T47D (cell line): ENCODE results near the gene SPSB3.

Experiments
- DNase-seq, 2 experiments: peaks; one replicate each; pipeline versions ENCODE4 v3.0.0 to v3.0.0-alpha.2; 2011 to 2012; ENCODE audit warnings: low read depth in 1 of 2, low spot score in 1 of 2
- JUND ChIP-seq: IDR thresholded peaks from 2 replicates; pipeline ENCODE4 v1.6.1; 2012; ENCODE audit warnings: low read depth
- in situ Hi-C: cut with HindIII; loops from 2 replicates; pipeline ENCODE4 v1.10.0; 2016; ENCODE audit warnings: low sequenced_read_pairs, low pct_unique_long_range_greater_than_20kb

Gene SPSB3

DNA sequence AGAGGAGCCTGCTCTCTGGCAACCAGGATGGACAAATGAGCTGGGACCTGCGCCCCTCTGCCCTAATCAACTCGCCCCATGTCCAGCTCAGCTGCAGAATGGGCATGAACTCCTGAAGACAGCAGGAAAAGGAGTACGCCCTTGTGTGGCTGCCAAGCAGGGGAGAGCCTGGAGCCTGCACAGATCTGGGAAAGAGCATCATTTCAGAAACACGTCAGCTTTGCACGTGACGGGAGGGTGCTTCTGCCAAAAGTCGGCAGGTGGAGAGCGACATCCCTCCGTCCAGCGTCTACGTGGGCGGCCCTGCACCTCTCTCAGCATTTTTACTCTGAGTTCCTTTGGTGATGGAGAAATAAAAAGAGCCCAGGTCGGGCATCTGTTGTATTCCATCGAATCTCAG, 29.5 kb downstream of the SPSB3 start:
- in situ Hi-C loops: no loop called here
- TF ChIP-seq JUND: no peak
- DNase-seq: no peak

DNA sequence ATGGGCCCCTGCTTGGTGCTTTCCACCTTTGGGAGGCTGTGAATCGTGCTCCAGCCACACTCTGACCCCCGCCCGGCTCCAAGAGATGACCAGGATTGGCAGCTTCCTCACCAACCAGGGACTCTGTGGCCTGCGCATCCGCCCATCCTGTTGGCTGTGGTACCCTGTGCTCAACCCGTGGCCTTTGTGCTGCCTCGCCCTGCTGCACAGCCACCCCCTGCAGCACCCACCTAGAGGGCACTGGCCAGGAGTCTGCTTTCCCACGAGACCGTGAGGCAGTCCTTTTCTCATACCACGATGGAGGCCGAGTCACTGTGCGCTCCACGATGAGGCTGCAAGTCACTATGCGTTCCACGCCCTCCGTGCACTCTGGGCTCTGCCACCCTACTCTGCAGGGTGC, 30.4 kb downstream of the SPSB3 start:
- in situ Hi-C loops: no loop called here
- DNase-seq: no peak
- TF ChIP-seq JUND: no peak

DNA sequence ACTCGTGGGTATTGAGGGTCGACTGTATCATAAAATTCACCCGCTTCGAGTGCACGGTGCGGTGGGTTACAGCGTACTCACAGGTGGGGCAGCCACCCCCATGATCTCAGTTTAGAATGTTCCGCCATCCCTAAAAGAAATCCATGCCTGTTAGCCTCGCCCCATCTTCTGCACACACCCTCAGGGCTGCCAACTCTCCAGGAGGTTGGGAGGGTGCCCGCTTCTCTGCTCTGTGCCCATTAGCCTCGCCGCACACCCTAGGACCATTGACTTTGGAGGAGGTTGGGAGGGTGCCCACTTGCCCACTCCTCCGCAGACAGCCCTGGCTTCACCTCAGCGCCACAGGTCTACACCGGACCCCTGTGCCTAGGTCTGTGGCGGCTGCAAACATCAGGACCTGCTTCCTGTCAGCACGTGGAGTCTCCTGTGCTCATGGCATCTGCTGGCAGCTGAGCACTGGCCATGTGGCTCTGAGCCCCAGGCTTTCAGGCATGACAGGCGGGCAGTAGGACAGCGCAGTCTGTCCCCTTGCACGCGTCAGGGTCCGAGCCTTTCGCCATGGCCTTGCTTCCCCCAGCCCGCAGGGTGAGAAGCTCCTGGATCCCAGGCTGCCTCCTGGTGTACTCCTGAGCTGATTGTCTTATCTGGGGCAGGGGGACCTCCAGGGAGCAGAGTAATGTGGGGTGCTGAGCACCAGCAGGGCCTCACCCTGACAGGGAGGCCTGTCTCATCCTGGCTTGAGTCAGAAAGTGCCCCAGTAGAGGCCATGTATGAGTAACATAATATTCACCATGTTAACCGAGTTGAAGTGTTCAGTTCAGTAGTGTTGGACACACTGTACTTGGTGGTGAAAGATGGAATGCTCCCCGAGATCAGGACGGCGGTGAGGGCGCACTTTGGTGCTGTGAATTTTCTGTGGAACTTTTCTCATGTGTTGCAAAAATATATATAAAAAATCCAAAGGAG, 32.9 kb downstream of the SPSB3 start:
- DNase-seq: no peak
- no peak for TF ChIP-seq JUND
- in situ Hi-C loops: no loop called here

DNA sequence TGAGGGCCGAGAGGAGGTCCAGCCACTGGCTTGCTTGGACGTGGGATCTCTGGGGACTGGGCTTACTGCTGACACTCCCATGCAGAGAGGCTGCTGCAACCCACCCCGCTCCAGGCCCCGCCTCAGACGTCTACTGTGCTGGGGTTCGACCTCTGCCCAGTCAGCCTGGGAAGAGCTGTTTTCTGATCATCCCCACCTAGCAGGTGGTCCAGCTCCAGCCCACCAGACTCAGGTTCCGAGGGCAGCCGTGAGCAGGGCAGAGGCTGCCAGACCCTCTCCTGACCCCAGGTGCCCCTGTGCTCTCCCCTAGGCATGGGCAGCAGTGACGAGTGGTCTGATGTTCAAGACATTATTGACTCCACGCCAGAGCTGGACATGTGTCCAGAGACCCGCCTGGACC, 34.4 kb downstream of the SPSB3 start:
- in situ Hi-C loops: no loop called here
- TF ChIP-seq JUND: no peak
- DNase-seq: no peak

GRCh38 chr16:1746693-1747195, 35.6 kb downstream of the SPSB3 start:
- in situ Hi-C loops: no loop called here
- DNase-seq: no peak
- TF ChIP-seq JUND: no peak

GRCh38 chr16:1745900-1746692, 36.3 kb downstream of the SPSB3 start:
- in situ Hi-C loops: no loop called here
- no peak for DNase-seq
- no peak for TF ChIP-seq JUND

GRCh38 chr16:1745181-1745899, 37.0 kb downstream of the SPSB3 start:
- TF ChIP-seq JUND: no peak
- peak in 1 of 2 experiments; percentile 45 for DNase-seq
- in situ Hi-C loops: no loop called here

DNA sequence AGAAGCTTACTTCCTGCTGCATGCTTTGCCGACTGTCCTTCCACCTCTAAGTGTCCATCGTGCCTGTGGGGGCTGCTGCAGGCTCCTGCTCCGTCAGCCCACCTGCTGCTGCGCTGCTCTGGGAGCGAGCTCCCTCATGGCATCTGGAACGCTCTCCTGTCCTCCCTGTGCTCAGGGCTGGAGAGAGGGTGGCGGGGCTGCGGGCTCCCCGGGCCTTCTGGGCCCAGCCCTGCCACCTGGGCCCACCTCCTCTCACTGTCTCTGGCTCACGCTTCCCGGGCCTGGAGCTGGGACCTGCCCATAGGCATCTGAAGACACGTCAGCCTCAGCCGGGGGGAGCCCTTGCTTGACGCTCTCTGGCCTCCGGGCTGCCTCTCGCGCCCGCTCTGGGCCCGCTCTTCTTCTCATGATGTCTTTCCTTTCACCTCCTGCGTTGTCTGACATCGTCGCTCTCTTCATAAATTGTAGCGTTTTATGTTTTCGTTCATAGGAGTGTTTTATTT, 38.0 kb downstream of the SPSB3 start:
- in situ Hi-C loops: no loop called here
- no peak for TF ChIP-seq JUND
- no peak for DNase-seq

- DNase-seq: no peak
Observed at GRCh38 chr16:1743376-1744337, 38.7 kb downstream of the SPSB3 start.

GRCh38 chr16:1741553-1742165, 40.7 kb downstream of the SPSB3 start:
- in situ Hi-C loops: no loop called here
- DNase-seq: no peak
- TF ChIP-seq JUND: no peak

More at GRCh38 chr16:1743376-1744337, 38.7 kb downstream of the SPSB3 start:
- no peak for TF ChIP-seq JUND
- in situ Hi-C loops: no loop called here
